GM23248 (cell line): ENCODE results near the gene ZNF778.
"Not testable (repeated sequence)": the region's sequence is repeated elsewhere in the genome, so short reads cannot be mapped to it uniquely, and the experiment has no call there.

Experiments used
- EZH2 ChIP-seq: fragments of 200-600 bp; sonication (generic); IDR thresholded peaks from 2 replicates; pipeline ENCODE4 v1.6.1; 2018; ENCODE audit warnings: antibody characterized with exemption, mild to moderate bottlenecking; ENCODE audit not compliant: insufficient read depth, poor library complexity, severe bottlenecking
- EZH2phosphoT487 ChIP-seq: fragments of 200-600 bp; sonication (generic); IDR thresholded peaks from 2 replicates; pipeline ENCODE4 v1.6.1; 2018; ENCODE audit warnings: antibody characterized with exemption, moderate library complexity, mild to moderate bottlenecking, low read depth; ENCODE audit not compliant: insufficient read depth

GRCh38 chr16:89247734-89248075, 30.2 kb downstream of the ZNF778 start:
- not testable (repeated sequence) for TF ChIP-seq EZH2phosphoT487, EZH2
